Measurements from ENCODE around the gene GNG12. TPM values are rescaled to one million over a fixed set of nuclear protein-coding genes. Genes with fewer than 3 reads are reported as not detected.
"Not testable (repeated sequence)": the region's sequence is repeated elsewhere in the genome, so short reads cannot be mapped to it uniquely, and the experiment has no call there.

GNG12 gene
- polyA plus RNA-seq, 3 donors: 94.0 to 104 (median 103) TPM

GRCh38 chr1:67747671-67748546 is 85.4 kb downstream of the GNG12 start:
- DNase-seq (ENCODE audit: extremely low read depth in 1 of 11, low read depth in 9 of 11, low spot score in 4 of 11): no peak

DNA sequence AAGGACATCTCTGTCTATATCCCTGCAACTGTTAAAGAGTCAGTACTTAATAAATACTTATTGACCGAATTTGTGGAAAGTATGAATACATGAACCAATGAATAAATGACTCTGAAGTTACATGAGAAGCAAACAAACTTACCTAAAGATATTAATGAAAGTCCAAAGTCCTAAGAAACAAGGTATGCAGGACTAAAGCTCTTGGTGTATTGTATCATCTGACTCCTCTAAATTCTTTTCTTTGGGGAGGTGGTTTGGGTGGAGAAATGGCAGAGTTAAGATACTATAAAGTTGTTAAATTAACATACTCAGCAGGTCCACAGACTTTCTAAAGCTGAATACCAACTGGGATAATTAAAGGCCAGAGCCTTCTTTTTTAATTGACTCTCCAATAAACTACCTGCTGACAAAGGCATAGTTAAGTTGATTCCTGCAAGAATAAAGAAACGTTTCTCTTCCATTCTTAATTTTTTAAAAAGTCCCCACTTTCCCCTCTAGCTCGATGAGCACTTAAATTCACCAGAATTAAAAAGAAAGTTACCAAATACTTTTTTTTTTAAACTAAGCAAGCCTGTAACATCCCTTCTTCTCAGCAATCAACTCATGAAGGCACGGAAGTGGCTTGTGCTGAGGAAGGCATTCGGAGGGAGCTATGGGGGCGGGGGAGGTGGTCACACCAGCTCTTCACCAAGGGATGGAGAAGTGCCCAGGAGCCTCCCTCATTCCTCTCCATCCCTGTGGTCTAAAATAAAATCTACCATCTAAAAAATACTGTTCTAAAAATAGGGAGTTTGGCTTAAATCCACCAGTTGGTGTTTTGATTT is 87.2 kb downstream of the GNG12 start:
- no peak for DNase-seq (ENCODE audit: extremely low read depth in 1 of 11, low read depth in 9 of 11, low spot score in 4 of 11)

- no peak for DNase-seq (ENCODE audit: extremely low read depth in 1 of 11, low read depth in 9 of 11, low spot score in 4 of 11)
These were observed 90.1 kb downstream of the GNG12 start for GRCh38 chr1:67743072-67743725.

DNA sequence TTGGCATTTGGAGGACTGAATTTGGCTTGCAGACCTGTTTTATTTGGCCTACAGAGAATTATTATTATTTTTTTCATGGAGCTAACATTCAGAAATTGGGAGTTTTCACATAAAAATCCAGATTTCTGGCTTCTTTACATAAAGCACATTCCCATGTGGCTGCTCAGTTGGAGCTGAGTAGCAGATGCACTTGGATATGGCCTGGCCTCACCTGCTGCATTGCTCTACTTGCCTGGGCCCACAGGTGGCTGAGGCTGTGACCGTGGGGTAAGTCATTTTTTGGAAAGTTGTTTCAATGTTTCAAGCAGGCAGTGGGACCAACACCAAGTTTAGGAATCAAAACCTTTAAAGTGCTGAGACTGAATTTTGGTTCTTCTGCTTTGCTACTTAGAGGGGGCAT is 91.5 kb downstream of the GNG12 start:
- no peak for DNase-seq (ENCODE audit: extremely low read depth in 1 of 11, low read depth in 9 of 11, low spot score in 4 of 11)

DNA sequence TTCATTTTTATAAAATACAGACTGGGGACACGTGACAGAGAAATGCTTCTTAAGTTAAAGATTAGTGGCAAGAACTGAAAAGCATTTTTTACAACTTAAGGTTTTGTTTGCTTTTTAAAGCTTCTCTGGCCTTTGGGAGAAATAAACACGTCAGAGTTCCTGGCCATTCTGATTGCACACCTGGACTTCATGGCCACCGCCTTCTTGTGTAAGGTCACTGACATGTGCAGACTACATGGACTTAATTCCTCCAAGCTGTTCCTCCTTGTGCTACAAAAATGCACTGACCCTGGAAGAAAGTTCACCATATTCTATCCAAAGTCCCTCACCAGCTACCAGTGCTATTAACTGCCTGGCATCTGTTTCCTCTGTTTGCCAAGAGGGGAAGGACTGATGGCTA is 92.1 kb downstream of the GNG12 start:
- DNase-seq (ENCODE audit: extremely low read depth in 1 of 11, low read depth in 9 of 11, low spot score in 4 of 11): no peak

DNA sequence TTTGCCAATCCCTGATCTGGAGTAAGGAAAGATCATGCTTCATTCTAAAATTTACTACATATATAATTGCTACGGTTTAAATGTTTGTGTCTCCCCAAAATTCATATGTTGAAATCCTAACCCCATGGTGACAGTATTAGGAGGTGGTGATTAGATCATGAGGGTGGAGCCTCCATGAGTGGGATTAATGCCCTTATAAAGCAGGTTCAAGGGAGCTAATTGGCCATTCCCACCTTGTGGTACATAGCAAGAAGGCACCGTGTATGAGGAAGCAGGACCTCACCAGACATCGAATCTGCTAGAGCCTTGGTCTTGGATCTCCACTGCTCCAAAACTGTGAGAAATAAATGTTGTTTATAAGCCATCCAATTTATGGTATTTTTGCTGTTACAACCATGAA is 92.7 kb downstream of the GNG12 start:
- no peak for DNase-seq (ENCODE audit: extremely low read depth in 1 of 11, low read depth in 9 of 11, low spot score in 4 of 11)

DNA sequence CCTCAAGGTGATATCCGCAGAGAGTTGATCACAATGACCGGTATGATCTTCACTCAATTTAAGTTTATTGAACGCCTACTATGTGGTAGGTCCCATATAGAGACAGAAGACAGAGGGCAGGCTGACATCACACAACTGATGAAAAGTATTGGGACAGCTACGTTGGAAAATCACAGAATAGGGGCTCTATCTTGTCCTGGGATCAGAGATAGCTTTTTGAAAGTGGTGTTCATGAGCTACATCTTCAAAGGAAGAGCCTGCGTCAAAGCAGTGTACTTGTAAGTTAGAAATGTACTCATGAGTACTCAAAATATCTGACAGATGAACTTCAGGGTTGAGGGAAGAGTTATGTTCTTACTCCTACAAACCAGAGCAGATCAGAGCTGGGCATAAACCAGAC is 93.9 kb downstream of the GNG12 start:
- DNase-seq (ENCODE audit: extremely low read depth in 1 of 11, low read depth in 9 of 11, low spot score in 4 of 11): no peak

DNA sequence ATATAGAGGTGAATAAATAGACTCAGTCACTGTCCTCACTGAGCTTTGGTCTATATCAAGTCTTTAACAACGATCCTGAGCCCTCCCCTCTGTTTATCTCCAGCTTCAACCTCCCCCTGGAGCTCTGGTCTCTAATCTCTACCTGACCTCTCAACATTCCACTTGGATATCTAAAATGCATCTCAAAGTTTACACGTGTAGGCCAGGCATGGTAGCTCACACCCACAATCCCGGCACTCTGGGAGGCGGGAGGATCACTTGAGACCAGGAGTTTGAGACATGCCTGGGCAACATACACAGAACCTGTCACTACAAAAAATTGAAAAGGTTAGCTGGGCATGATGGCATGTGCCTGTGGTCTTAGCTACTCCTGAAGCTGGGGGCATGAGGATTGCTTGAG is 94.9 kb downstream of the GNG12 start:
- DNase-seq (ENCODE audit: extremely low read depth in 1 of 11, low read depth in 9 of 11, low spot score in 4 of 11): no peak

DNA sequence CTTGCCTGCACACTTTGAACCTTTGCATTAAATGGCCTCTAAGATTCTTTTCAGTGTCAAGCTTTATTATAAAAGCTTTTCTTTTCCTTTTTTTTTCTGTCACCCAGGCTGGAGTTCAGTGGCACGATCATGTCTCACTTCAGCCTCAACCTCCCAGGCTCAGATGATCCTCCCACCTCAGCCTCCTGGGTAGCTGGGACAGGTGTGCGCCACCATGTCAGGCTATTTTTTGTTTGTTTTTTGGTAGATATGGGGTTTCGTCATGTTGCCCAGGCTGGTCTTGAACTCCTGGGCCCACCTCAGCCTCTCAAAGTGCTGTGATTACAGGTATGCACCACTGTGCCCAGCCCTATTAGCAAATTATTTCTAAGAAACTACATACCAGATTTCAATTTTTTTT is 95.4 kb downstream of the GNG12 start:
- DNase-seq (ENCODE audit: extremely low read depth in 1 of 11, low read depth in 9 of 11, low spot score in 4 of 11): no peak

DNA sequence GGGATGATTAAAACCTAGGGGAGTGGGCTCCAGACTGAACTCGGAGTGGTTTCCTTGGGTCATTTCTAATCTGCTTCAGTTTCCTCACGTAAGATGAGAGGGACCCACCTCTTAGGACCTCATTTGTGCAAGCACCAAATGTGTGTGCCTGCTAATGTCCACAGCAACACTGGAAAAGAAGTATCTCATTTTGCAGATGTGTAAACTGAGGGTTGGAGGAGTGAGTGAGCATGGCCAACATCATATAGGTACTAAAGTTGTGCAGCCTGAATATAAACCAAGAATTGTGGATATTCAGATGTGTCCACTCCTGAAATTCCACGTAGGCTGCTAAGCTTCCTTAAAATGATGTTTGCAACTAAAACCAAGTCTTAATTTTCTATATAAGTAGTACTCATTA is 96.5 kb downstream of the GNG12 start:
- DNase-seq (ENCODE audit: extremely low read depth in 1 of 11, low read depth in 9 of 11, low spot score in 4 of 11): no peak

DNA sequence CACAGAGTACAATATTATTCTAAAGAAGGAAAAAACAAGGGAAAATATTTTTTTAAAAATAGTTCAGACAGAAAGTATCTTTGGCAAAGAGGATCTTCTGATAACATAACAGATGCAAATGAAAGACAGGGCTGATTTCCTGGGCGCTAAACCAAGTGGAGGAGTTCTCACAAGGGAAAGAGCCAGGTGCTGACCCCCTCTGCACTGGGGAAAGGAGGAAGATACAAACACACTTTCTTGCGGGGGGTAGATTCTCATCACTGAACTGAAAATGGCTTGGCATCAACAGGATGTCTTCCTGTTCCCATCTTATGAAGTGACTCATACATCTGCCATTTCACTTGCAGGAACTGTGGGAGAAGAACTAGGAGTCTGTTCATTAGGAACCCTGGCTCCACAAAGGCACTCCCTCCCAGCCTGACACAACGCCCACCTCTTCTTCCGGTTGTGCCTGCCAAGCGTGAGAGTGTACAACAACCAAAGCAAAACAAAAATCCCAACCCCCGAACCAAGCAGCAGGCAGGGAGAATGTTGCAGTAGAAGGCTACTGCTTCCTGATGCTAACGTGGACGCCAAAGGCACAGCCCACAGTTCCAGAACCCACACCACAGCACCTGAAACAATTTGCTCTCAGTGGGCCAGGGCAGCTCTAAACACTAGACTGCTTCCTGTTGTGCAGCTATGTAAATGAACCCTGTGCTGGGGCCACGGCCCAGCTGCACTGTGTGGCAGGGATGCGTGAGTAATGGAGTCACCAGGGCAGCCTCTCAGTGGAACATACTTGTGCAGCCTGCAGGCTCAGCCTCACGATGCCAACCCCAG is 97.2 kb downstream of the GNG12 start:
- peak in 1 of 11 donors; percentile 32 for DNase-seq (ENCODE audit: extremely low read depth in 1 of 11, low read depth in 9 of 11, low spot score in 4 of 11)

- no peak for DNase-seq (ENCODE audit: extremely low read depth in 1 of 11, low read depth in 9 of 11, low spot score in 4 of 11)
These were observed 98.1 kb downstream of the GNG12 start for GRCh38 chr1:67735206-67735605.

GRCh38 chr1:67734323-67734690 is 99.0 kb downstream of the GNG12 start:
- no peak for DNase-seq (ENCODE audit: extremely low read depth in 1 of 11, low read depth in 9 of 11, low spot score in 4 of 11)

DNA sequence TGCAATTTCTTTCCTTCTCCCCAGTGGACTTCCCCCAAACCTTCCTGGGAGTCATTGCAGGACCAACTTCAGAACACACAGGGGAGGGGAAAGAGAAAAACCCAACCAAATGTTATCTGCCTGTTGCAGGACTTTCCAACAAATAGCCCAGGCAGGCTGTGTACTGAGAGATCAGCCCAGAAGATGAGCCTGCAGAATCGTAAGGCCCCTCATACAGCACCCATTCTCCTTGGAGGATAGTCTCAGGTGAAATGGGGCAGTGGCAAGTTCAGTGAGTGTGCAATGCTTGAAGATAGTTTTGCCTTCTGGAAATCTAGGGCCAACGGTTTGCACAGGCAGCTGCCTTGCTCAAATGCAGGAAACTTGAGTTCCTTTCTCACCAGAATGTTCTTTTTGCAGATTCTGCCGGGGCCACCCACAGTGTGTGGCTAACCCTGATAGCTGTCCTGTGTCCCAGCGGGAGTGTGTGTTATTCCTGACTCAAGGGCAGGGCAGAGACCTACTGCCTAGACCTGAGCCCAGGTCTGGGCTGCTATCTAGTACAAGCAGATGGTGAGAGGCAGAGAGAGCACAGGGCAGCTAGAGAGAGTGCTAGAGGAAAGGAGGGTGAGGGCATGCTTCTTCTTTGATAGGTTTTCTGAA is 99.5 kb downstream of the GNG12 start:
- DNase-seq (ENCODE audit: extremely low read depth in 1 of 11, low read depth in 9 of 11, low spot score in 4 of 11): no peak

DNA sequence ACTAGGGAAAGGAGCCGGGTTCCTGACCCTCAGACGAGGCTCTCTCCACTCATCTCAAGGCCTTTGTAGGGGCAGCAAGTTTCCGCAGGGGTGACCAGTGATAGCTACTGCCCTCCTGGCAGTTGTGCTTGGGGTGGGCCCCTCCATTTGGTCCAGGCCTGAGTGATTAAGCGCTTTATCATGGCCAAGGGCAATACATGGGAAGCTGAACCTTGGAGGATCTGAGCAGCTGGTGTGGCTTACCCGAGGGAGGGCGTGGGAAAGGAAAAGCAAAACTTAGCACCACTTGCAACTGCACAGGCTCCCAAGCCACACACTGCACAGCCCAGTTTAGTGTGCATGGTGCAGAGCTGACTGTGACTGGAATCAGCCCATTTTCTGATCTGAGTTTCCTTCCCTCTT is 100.5 kb downstream of the GNG12 start:
- DNase-seq (ENCODE audit: extremely low read depth in 1 of 11, low read depth in 9 of 11, low spot score in 4 of 11): no peak

GRCh38 chr1:67731322-67731721 is 101.9 kb downstream of the GNG12 start:
- no peak for DNase-seq (ENCODE audit: extremely low read depth in 1 of 11, low read depth in 9 of 11, low spot score in 4 of 11)

DNA sequence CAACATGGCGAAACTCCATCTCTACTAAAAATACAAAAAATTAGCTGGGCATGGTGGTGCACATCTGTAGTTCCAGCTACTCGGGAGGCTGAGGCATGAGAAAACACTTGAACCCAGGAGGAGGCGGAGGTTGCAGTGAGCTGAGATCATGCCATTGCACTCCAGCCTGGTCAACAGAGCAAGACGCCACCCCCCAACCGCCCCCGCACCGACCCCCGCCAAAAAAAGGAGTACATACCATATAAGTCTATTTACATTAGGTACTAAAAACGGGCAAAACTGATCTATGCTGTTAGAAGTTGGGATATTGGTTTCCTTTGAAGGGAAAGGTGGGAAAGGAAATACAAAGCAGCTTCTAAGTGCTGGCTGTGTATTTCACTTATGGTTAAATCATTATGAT is 103.0 kb downstream of the GNG12 start:
- DNase-seq (ENCODE audit: extremely low read depth in 1 of 11, low read depth in 9 of 11, low spot score in 4 of 11): not testable (repeated sequence)

DNA sequence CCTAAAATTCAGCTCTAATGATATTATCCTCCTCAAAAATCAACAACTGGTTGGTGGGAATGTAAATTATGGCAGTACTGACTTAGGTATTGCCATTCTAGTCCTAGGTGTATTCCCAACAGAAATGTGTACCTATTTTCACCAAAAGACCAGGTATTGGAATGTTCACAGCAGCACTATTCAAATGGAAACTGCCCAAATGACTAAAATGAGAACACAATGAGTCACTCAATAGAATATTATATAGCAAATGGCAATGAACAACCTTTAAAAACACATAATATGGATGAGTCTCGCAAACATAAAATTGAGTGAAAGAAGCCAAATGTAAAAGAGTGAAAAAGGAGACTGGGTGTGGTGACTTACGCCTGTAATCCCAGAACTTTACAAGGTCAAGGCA is 103.4 kb downstream of the GNG12 start:
- DNase-seq (ENCODE audit: extremely low read depth in 1 of 11, low read depth in 9 of 11, low spot score in 4 of 11): no peak

GRCh38 chr1:67726224-67726623 is 107.0 kb downstream of the GNG12 start:
- no peak for DNase-seq (ENCODE audit: extremely low read depth in 1 of 11, low read depth in 9 of 11, low spot score in 4 of 11)
